ENCODE data around the gene WDFY4. TPM values are rescaled to one million over a fixed set of nuclear protein-coding genes. Genes with fewer than 3 reads are reported as not detected.

Gene WDFY4
- total RNA-seq, 1 donor from 2014 or later = 0.25 TPM

DNA sequence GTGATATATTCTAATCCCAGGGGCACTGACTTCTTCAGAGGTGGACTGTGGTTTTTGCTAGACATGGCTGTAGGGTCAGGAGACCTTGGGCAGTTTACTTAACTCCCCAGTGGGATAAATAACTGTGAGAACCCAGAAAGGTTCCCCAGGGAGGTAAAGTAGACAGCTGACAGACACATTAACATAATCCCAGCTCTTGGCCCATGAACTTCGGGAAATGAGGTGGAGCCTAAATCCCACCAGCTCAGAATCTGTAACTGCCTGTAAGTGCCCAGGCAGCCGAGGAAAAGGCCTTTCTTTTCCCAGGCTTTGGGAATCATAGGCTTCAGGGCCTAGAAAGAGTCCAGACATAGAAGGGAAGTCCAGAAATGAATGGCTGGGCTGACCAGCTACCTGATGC is 149.0 kb downstream of the WDFY4 start:
- no peak overlapping the region for H3K27ac ChIP-seq (ENCODE audit: low read depth, low read length)
- Mint-ChIP-seq H3K36me3 (ENCODE audit: low read depth, unreplicated experiment) (no peaks in the 10 kb centered on the region), H3K4me3 (ENCODE audit: unreplicated experiment) (no peak overlapping the region), H3K27me3 (ENCODE audit: low read depth, unreplicated experiment) (peaks cover 43% of the 10 kb centered on the region), H3K27ac (ENCODE audit: unreplicated experiment) (no peak overlapping the region), H3K9me3 (ENCODE audit: unreplicated experiment) (no peaks in the 10 kb centered on the region), H3K4me1 (ENCODE audit: low read depth, unreplicated experiment) (peaks cover 4% of the 10 kb centered on the region)
- H2AFZ ChIP-seq (ENCODE audit: low read depth, low read length) = no peak overlapping the region
- H3K9ac ChIP-seq (ENCODE audit: low read length) = no peak overlapping the region
- DNase-seq (ENCODE audit: low read depth) = no peak
- no peaks in the 10 kb centered on the region for H3K79me2 ChIP-seq (ENCODE audit: insufficient read depth, low read length)
- H3K4me3 ChIP-seq (ENCODE audit: insufficient read depth, low read depth, low read length) = no peak overlapping the region
- no peaks in the 10 kb centered on the region for H3K9me3 ChIP-seq (ENCODE audit: insufficient read depth, low read depth, low read length)
- FAIRE-seq = no peak
- H3K36me3 ChIP-seq (ENCODE audit: insufficient read depth, low read length) = no peaks in the 10 kb centered on the region
- H3K4me2 ChIP-seq (ENCODE audit: low read length) = no peak overlapping the region
- TF ChIP-seq, protein P1, sequence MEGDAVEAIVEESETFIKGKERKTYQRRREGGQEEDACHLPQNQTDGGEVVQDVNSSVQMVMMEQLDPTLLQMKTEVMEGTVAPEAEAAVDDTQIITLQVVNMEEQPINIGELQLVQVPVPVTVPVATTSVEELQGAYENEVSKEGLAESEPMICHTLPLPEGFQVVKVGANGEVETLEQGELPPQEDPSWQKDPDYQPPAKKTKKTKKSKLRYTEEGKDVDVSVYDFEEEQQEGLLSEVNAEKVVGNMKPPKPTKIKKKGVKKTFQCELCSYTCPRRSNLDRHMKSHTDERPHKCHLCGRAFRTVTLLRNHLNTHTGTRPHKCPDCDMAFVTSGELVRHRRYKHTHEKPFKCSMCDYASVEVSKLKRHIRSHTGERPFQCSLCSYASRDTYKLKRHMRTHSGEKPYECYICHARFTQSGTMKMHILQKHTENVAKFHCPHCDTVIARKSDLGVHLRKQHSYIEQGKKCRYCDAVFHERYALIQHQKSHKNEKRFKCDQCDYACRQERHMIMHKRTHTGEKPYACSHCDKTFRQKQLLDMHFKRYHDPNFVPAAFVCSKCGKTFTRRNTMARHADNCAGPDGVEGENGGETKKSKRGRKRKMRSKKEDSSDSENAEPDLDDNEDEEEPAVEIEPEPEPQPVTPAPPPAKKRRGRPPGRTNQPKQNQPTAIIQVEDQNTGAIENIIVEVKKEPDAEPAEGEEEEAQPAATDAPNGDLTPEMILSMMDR (IDR thresholded peaks at IDR 0.05; ENCODE audit: insufficient read depth, low read depth, low read length) = no peak
- TF ChIP-seq EZH2 (IDR thresholded peaks at IDR 0.05; ENCODE audit: insufficient read depth, low read length) = no peak
- H3K4me1 ChIP-seq (ENCODE audit: insufficient read depth, low read length) = no peaks in the 10 kb centered on the region
- H4K20me1 ChIP-seq (ENCODE audit: insufficient read depth, low read length) = no peaks in the 10 kb centered on the region
- H3K27me3 ChIP-seq (ENCODE audit: insufficient read depth, low read length) = no peaks in the 10 kb centered on the region

DNA sequence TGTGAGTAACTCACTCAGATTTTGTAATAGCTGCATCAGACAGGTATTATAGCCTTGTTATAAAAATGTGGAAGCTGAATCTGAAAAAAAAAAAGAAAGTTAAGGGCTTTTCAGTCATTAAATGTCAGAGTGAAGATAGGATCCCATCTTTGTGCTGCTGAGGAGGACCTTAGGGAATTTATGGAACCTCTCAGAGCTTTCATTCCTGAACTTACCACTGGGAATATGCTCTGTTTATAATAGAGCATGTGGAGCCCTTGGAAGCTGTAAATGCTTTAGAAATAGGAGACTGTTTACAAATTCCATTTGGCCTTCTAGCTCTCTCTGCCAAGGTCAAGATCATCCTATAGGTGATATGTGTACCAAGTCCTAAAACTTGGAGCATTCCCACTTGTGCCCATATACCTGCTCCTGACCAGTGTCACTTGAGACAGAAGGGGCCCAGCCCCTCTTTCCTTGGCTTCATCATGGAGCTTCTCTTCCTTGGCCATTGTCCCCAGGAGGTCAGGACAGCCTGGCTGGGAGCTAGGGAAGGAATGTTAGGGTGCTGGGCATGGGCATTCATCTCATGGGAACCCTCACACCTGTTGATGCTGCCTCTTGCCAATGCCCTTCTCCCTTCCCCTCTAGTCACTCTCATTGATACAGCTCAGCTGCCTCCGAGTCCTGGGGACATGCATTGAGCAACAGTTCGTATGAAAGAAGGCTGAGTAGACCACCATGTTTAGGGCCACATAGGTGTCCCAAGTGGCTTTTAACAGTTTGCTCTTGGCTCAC is 149.7 kb downstream of the WDFY4 start:
- H3K27ac Mint-ChIP-seq (ENCODE audit: unreplicated experiment) = no peak overlapping the region
- Histone ChIP-seq H4K20me1 (ENCODE audit: insufficient read depth, low read length) (no peaks in the 10 kb centered on the region), H3K27me3 (ENCODE audit: insufficient read depth, low read length) (no peaks in the 10 kb centered on the region), H3K36me3 (ENCODE audit: insufficient read depth, low read length) (no peaks in the 10 kb centered on the region), H3K4me3 (ENCODE audit: insufficient read depth, low read depth, low read length) (no peak overlapping the region), H3K9me3 (ENCODE audit: insufficient read depth, low read depth, low read length) (no peaks in the 10 kb centered on the region), H3K27ac (ENCODE audit: low read depth, low read length) (no peak overlapping the region), H3K9ac (ENCODE audit: low read length) (no peak overlapping the region), H3K4me2 (ENCODE audit: low read length) (no peak overlapping the region), H2AFZ (ENCODE audit: low read depth, low read length) (no peak overlapping the region), H3K4me1 (ENCODE audit: insufficient read depth, low read length) (no peaks in the 10 kb centered on the region), H3K79me2 (ENCODE audit: insufficient read depth, low read length) (no peaks in the 10 kb centered on the region)
- DNase-seq (ENCODE audit: low read depth) (no peak), FAIRE-seq (no peak)
- no peak for TF ChIP-seq EZH2 (IDR thresholded peaks at IDR 0.05; ENCODE audit: insufficient read depth, low read length)
- TF ChIP-seq, protein P1 (IDR thresholded peaks at IDR 0.05; ENCODE audit: insufficient read depth, low read depth, low read length) = no peak
- H3K4me3 Mint-ChIP-seq (ENCODE audit: unreplicated experiment) = no peak overlapping the region
- no peaks in the 10 kb centered on the region for H3K9me3 Mint-ChIP-seq (ENCODE audit: unreplicated experiment)
- peaks cover 4% of the 10 kb centered on the region for H3K4me1 Mint-ChIP-seq (ENCODE audit: low read depth, unreplicated experiment)
- H3K27me3 Mint-ChIP-seq (ENCODE audit: low read depth, unreplicated experiment) = peaks cover 43% of the 10 kb centered on the region
- no peaks in the 10 kb centered on the region for H3K36me3 Mint-ChIP-seq (ENCODE audit: low read depth, unreplicated experiment)

DNA sequence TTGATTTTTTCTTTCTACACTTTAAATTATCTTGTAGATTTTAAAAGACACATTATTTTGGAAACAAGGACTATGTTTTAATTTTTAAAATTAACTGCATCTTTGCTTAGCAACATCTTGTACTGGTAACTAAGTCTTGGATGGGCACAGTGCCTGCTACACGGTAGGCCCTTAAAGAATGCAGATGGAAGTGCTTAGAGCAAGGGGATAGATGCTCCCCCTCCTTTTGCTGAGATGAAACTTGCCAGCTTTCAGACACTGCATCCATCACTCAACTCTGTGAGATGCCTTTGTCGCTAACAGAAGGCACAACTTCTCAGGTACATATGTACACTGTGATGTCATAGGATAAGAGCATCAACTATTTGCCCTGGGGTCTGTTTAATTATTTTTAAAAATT is 151.1 kb downstream of the WDFY4 start:
- Histone ChIP-seq H3K9ac (ENCODE audit: low read length) (no peak overlapping the region), H3K4me2 (ENCODE audit: low read length) (no peak overlapping the region)
- H3K27me3 Mint-ChIP-seq (ENCODE audit: low read depth, unreplicated experiment) = peaks cover 36% of the 10 kb centered on the region

More for the DNA sequence above, 151.1 kb downstream of the WDFY4 start:
- DNase-seq (ENCODE audit: low read depth) (no peak), FAIRE-seq (no peak)
- Mint-ChIP-seq H3K36me3 (ENCODE audit: low read depth, unreplicated experiment) (no peaks in the 10 kb centered on the region), H3K4me1 (ENCODE audit: low read depth, unreplicated experiment) (peaks cover 4% of the 10 kb centered on the region), H3K27ac (ENCODE audit: unreplicated experiment) (no peak overlapping the region), H3K9me3 (ENCODE audit: unreplicated experiment) (no peaks in the 10 kb centered on the region), H3K4me3 (ENCODE audit: unreplicated experiment) (no peak overlapping the region)
- Histone ChIP-seq H3K9me3 (ENCODE audit: insufficient read depth, low read depth, low read length) (no peaks in the 10 kb centered on the region), H3K4me3 (ENCODE audit: insufficient read depth, low read depth, low read length) (no peak overlapping the region), H2AFZ (ENCODE audit: low read depth, low read length) (no peak overlapping the region), H3K79me2 (ENCODE audit: insufficient read depth, low read length) (no peaks in the 10 kb centered on the region), H3K36me3 (ENCODE audit: insufficient read depth, low read length) (no peaks in the 10 kb centered on the region), H3K27ac (ENCODE audit: low read depth, low read length) (no peak overlapping the region), H3K27me3 (ENCODE audit: insufficient read depth, low read length) (no peaks in the 10 kb centered on the region), H4K20me1 (ENCODE audit: insufficient read depth, low read length) (no peaks in the 10 kb centered on the region), H3K4me1 (ENCODE audit: insufficient read depth, low read length) (no peaks in the 10 kb centered on the region)
- TF ChIP-seq, protein P1 (IDR thresholded peaks at IDR 0.05; ENCODE audit: insufficient read depth, low read depth, low read length) = no peak
- TF ChIP-seq EZH2 (IDR thresholded peaks at IDR 0.05; ENCODE audit: insufficient read depth, low read length) = no peak

Measured in astrocyte (in vitro differentiated cells and primary cell).